DOHH2 (cell line): ENCODE data around the gene SNTA1.
A peak's percentile ranks its signal among the peaks of the same experiment; 100 is the strongest.

Source experiments
- H3F3A ChIP-seq: fragments of 200-600 bp; sonication (generic), shearing (Covaris generic); 2 replicates; pipeline ENCODE4 v1.6.0; 2016; ENCODE audit warnings: antibody characterized with exemption, mild to moderate bottlenecking; ENCODE audit not compliant: control insufficient read depth, insufficient read depth
- H3K27ac ChIP-seq: fragments of 200-600 bp; sonication (generic); 2 replicates; pipeline ENCODE4 v1.5.1; 2014; ENCODE audit warnings: low read depth, mild to moderate bottlenecking, low read length, moderate library complexity
- H3K27me3 ChIP-seq: fragments of 200-600 bp; sonication (generic); 2 replicates; pipeline ENCODE4 v1.6.1; 2014; ENCODE audit warnings: mild to moderate bottlenecking, low read length, mixed read lengths; ENCODE audit not compliant: control insufficient read depth
- H3K36me3 ChIP-seq: fragments of 200-600 bp; sonication (generic); 2 replicates; pipeline ENCODE4 v1.6.1; 2014; ENCODE audit warnings: mild to moderate bottlenecking, low read length, moderate library complexity, mixed read lengths; ENCODE audit not compliant: control insufficient read depth
- H3K4me1 ChIP-seq: fragments of 200-600 bp; sonication (generic); 2 replicates; pipeline ENCODE4 v1.6.1; 2014; ENCODE audit warnings: mild to moderate bottlenecking, low read length, mixed read lengths; ENCODE audit not compliant: control insufficient read depth
- H3K4me2 ChIP-seq: fragments of 200-600 bp; sonication (generic); 2 replicates; pipeline ENCODE4 v1.6.0; 2014; ENCODE audit warnings: mild to moderate bottlenecking, low read length, moderate library complexity
- H3K4me3 ChIP-seq: fragments of 200-600 bp; sonication (generic); 2 replicates; pipeline ENCODE4 v1.5.1; 2014; ENCODE audit warnings: mild to moderate bottlenecking, low read length, mixed read lengths
- H3K79me2 ChIP-seq: fragments of 200-600 bp; sonication (generic); 2 replicates; pipeline ENCODE4 v1.6.1; 2014; ENCODE audit warnings: mild to moderate bottlenecking, low read length, mixed read lengths; ENCODE audit not compliant: control insufficient read depth
- H3K9me2 ChIP-seq: fragments of 200-600 bp; sonication (generic); replicated peaks from 2 replicates; pipeline ENCODE4 v1.6.1; 2014; ENCODE audit warnings: mild to moderate bottlenecking, low read length, mixed read lengths; ENCODE audit not compliant: control insufficient read depth
- H3K9me3 ChIP-seq: fragments of 200-600 bp; sonication (generic); 2 replicates; pipeline ENCODE4 v1.6.1; 2014; ENCODE audit warnings: antibody characterized with exemption, low read length, mixed read lengths; ENCODE audit not compliant: control insufficient read depth, insufficient read depth
- H4K20me1 ChIP-seq: fragments of 200-600 bp; sonication (generic); 2 replicates; pipeline ENCODE4 v1.6.0; 2014; ENCODE audit warnings: low read depth, mild to moderate bottlenecking, antibody characterized with exemption, low read length, moderate library complexity; ENCODE audit not compliant: control insufficient read depth, insufficient read depth
- CTCF ChIP-seq: fragments of 200-600 bp; sonication (generic); IDR thresholded peaks from one replicate; pipeline ENCODE4 v1.5.1; 2014; ENCODE audit warnings: antibody characterized with exemption, mild to moderate bottlenecking, low read depth, low read length; ENCODE audit not compliant: poor library complexity, severe bottlenecking
- EZH2phosphoT487 ChIP-seq: fragments of 200-600 bp; sonication (generic); IDR thresholded peaks from 2 replicates; pipeline ENCODE4 v1.6.1; 2017; ENCODE audit warnings: borderline replicate concordance, mild to moderate bottlenecking, antibody characterized with exemption, low read length, moderate library complexity, mixed read lengths

The SNTA1 gene

GRCh38 chr20:33444797-33445560 is 1.4 kb upstream of the SNTA1 start:
- TF ChIP-seq EZH2phosphoT487 (no peak), CTCF (peak; percentile 84)
- Histone ChIP-seq H3K4me3 (peak overlapping the region; percentile 77), H3K27ac (peak overlapping the region; percentile 96), H3K4me2 (peak overlapping the region; percentile 89), H3K36me3 (no peaks in the 10 kb centered on the region), H3F3A (peaks cover 28% of the 10 kb centered on the region), H3K9me2 (no peaks in the 10 kb centered on the region), H3K27me3 (no peaks in the 10 kb centered on the region), H3K4me1 (peaks cover 62% of the 10 kb centered on the region), H4K20me1 (no peaks in the 10 kb centered on the region), H3K9me3 (no peaks in the 10 kb centered on the region), H3K79me2 (peaks cover 12% of the 10 kb centered on the region)

- H3K27me3 ChIP-seq, result no peaks in the 10 kb centered on the region
- H3K4me2 ChIP-seq, result peak overlapping the region; percentile 89
- peaks cover 15% of the 10 kb centered on the region for H3K79me2 ChIP-seq
- H3K4me3 ChIP-seq, result peak overlapping the region; percentile 77
- no peaks in the 10 kb centered on the region for H4K20me1 ChIP-seq
- no peaks in the 10 kb centered on the region for H3K9me2 ChIP-seq
- H3K36me3 ChIP-seq, result no peaks in the 10 kb centered on the region
- H3K9me3 ChIP-seq, result no peaks in the 10 kb centered on the region
- TF ChIP-seq EZH2phosphoT487, result no peak
- TF ChIP-seq CTCF, result no peak
- peaks cover 80% of the 10 kb centered on the region for H3K4me1 ChIP-seq
- H3F3A ChIP-seq, result peaks cover 28% of the 10 kb centered on the region
- no peak overlapping the region for H3K27ac ChIP-seq
Measured at GRCh38 chr20:33443006-33443511, 504 bp downstream of the SNTA1 start.

GRCh38 chr20:33442136-33443005 is 1.2 kb downstream of the SNTA1 start:
- Histone ChIP-seq H3K27me3 (no peaks in the 10 kb centered on the region), H3K36me3 (no peaks in the 10 kb centered on the region), H4K20me1 (no peaks in the 10 kb centered on the region), H3K9me2 (no peaks in the 10 kb centered on the region), H3K9me3 (no peaks in the 10 kb centered on the region), H3K4me2 (peak overlapping the region; percentile 89), H3K27ac (peak overlapping the region; percentile 71; the same call in 1 of the 2 replicates), H3K4me1 (peaks cover 82% of the 10 kb centered on the region), H3K79me2 (peaks cover 15% of the 10 kb centered on the region), H3F3A (peaks cover 28% of the 10 kb centered on the region), H3K4me3 (peak overlapping the region; percentile 77)
- TF ChIP-seq CTCF (no peak), EZH2phosphoT487 (no peak)
